ENCODE measurements around the gene HOXA6.

- TF ChIP-seq POLR2AphosphoS5 (IDR thresholded peaks at IDR 0.05) (no peak), POLR2A (IDR thresholded peaks at IDR 0.05; ENCODE audit: low read depth) (no peak), CTCF (IDR thresholded peaks at IDR 0.05) (no peak)
These were observed 14.6 kb downstream of the HOXA6 start for GRCh38 chr7:27132978-27133377.

Measured in esophagus muscularis mucosa (tissue), 3 donors.